GM21528 (cell line): ENCODE data around the gene TENT4A.
A peak's percentile ranks its signal among the peaks of the same experiment; 100 is the strongest.
"Not testable (repeated sequence)": the region's sequence is repeated elsewhere in the genome, so short reads cannot be mapped to it uniquely, and the experiment has no call there.

ENCODE experiments used
- ATAC-seq: cut with Tn5 transposase; IDR thresholded peaks from one replicate; pipeline ENCODE4 v1.9.1; 2021; ENCODE audit warnings: mild to moderate bottlenecking, moderate library complexity; ENCODE audit not compliant: unreplicated experiment, low FRiP score

TENT4A gene

GRCh38 chr5:6766604-6767093 lies 53.4 kb downstream of the TENT4A start:
- ATAC-seq = no peak

DNA sequence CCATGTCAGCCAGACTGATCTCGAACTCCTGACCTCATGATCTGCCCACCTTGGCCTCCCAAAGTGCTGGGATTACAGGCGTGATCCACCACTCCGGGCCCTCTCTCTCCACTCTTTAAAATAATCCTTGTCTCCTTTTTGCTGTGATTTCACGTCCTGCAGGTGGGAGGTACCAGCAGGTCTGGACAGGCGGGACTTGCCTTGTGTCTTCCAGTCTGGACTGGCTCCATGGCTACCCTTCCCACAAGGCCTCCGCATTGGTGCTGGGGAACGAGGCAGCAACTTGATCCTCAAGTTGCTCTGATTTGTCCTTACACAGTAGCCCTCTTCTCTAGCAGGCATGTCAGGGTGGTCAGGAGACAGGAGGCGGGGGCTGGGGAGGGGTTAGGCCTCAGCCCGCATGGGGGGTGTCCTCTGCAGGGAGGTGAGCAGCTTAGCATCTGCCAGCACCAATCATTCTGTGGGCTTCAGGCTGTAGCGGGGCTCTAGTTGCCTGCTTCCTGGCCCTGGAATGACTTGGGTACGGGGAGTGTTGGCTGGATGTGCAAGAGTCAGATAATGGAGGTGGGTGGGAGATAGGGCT lies 54.3 kb downstream of the TENT4A start:
- no peak for ATAC-seq

DNA sequence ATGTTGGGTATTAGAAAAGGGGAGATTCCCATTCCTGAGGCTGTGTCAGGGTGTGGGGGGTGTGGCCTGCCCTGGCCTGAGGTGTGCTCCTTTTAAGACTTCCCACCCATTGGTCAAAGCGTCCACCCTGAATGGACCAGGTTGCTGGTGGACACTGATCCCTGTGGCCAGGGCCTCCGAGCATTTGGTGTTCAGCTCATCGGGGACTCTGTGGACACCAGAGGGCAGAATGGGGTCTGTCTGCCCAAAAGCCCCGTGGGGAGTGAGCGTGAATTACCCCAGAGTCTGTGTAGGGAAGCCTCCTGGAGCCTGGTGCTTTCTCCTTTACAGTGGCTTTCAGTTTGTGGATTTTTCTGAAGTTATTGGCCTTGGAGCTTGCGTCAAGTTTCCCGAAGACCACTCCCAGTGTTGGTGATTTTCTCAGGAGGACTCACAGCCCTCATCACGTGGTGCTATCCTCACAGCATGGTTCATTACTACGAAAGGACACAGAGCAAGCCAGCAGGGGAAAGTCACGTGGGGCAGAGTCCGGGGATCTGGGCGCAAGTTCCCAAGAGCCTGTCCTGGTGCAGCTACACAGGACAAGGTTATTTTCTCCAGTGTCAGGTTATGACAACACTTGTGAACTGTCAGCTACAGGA lies 55.5 kb downstream of the TENT4A start:
- ATAC-seq = no peak

DNA sequence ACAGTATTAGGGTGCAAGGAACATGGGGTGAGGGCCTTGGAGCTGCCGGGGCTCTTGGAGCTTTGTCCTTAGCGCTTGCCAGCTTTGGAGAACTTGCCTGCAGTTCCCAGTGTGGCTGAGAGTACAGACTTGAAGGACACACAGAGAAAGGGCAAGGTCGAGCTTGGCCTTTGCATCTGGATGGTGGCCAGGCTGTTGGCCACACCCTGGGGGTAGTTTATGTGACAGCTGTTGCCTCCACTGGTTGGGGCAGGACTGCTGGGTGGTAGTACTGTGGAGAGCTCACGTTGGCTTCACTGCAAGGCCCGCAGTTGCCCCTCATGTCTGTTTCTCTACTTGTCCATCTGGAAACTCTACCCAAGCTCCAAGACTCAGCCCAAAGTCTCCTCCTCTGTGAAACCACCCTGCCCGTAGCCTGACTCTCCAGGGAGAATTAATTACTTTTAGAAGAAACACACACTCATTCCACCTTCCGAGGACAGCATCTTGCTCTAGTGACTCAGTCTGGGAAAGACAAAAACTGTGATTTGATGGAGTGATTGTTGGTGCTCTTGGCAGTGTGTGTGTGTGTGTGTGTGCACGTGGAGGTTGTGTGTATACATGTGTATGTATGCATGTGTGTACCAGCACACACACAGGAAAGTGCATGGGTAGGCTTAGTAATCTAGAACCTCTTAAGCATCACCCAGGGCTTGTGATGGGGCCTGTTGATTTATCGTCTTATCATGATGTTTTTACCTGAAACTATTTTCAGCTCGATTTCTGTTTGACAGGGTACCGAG lies 57.8 kb downstream of the TENT4A start:
- ATAC-seq = no peak

- ATAC-seq = no peak
Observed at GRCh38 chr5:6772886-6773285, 59.7 kb downstream of the TENT4A start.

DNA sequence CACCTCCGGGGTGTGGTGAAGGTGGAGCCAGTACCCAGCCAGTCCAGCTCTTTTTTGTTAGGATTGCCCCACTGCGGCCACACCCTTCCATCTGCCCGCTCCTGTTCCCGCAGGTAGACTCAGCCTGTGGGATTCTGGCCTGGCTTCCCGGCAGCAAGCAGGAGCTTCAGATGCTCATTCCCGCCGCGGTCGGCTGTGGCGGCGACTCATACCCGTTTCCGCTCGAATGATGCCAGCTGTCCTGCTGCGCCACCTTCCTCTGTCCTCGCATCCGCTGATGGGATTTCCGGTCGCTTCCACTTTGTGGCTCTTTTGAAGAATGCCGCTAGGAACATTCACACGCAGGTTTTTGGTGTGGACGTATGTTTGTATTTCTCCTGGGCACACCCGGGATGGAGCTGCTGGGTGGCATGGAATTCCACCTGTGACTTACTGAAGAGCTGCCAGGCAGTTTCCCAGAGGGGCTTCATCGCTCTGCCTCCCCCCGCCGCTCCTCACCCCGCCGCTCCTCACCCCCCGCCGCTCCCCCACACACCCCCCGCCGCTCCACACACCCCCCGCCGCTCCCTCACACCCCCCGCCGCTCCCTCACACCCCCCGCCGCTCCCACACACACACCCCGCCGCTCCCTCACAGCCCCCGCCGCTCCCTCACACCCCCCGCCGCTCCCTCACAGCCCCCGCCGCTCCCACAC lies 60.3 kb downstream of the TENT4A start:
- ATAC-seq = no peak

GRCh38 chr5:6774207-6774606 lies 61.0 kb downstream of the TENT4A start:
- ATAC-seq = not testable (repeated sequence)

- no peak for ATAC-seq
Observed at GRCh38 chr5:6774721-6775204, 61.5 kb downstream of the TENT4A start.

DNA sequence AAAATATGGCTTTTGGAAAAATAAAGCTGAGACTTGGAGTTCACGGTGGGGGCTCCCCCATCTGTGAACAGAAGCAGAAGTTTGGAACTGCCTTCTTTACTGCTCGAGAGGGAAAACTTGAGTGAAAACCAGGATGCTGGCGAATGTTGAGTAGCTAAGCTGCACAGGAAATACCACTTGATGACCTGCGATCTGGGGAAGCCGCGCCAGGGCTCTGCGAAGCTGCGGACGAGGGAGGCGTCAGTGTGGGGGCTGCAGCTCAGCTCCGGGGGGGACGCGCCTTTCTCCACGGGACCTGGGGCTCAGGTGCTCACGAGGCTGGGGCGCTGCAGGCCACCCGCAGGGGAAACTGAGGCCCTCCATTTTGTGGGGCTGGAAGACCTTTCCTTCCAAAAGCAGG lies 62.3 kb downstream of the TENT4A start:
- no peak for ATAC-seq

DNA sequence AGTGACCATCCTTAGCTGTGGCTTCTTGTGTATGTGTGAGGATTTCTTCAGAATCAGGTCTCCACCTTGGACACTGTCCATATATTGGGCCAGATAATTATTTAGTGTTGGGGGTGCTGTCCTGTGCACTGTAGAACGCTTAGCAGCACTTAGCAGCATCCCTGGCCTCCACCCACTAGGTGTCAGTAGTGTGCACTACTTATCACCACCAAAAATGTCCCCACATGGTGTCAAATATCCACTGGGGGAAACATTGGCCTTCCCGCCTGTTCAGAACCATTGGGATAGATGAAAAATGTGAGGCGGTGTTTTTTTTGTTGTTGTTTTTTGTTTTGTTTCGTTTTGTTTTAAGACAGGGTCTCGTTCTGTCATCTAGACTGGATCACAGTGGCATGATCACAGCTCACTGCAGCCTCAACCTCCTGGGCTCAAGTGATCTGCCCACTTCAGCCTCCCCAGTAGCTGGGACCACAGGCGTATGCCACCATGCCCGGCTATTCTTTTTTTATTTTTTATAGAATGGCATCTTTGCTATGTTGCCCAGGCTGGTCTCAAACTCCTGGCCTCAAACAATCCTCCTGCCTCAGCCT lies 67.7 kb downstream of the TENT4A start:
- ATAC-seq = peak; percentile 67

DNA sequence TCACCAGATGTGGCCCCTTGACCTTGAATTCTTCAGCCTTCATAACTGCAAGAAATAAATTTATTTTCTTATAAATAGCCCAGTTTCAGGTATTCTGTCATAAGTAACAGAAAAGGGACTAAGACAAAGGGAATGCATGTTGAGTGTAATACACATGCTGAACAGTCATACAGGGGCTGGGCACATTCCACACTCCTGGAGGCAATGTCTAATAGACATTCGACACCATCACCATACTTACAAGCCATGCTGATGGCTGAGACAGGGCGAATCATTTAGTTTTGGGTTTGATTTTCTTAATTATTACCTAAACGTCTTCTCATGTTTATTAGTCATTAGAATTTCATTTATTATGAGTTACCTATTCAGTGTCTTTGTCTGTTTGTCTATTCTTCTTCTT lies 68.5 kb downstream of the TENT4A start:
- no peak for ATAC-seq

DNA sequence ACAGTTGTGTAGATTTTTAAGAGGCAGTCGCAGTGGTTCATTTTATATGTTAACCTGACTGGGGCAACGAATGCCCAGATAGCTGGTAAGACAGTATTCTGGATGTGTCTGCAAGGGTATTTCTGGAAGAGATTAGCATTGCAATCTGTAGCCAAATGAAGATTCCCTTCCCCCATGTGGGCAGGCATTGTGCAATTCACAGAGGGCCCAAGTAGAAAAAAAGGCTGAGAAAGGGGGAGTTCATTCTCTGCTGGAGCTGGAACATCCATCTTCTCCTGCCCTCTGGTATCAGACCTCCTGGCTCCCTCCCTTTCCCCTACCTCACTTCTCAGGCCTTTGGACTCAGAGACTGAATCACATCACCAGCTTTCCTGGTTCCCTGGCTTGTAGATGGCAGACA lies 70.6 kb downstream of the TENT4A start:
- no peak for ATAC-seq

GRCh38 chr5:6784481-6784880 lies 71.2 kb downstream of the TENT4A start:
- ATAC-seq = no peak

- no peak for ATAC-seq
Observed at GRCh38 chr5:6785161-6785860, 72.1 kb downstream of the TENT4A start.

DNA sequence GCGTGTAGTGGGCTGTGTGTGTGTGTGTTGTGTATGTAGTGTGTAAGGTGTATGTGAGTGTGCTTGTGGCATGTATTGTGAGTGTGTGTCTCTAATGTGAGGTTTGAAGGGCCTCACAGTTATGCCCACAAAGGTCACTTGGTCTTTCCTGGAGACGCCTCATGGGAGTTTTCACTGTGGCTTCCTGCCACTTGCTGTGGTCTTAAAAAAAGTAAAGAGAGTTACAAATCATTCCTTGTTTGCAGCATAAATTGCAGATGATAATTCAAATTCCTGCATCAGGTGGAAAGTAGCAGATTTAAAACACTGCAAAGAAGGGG lies 72.6 kb downstream of the TENT4A start:
- ATAC-seq = no peak

DNA sequence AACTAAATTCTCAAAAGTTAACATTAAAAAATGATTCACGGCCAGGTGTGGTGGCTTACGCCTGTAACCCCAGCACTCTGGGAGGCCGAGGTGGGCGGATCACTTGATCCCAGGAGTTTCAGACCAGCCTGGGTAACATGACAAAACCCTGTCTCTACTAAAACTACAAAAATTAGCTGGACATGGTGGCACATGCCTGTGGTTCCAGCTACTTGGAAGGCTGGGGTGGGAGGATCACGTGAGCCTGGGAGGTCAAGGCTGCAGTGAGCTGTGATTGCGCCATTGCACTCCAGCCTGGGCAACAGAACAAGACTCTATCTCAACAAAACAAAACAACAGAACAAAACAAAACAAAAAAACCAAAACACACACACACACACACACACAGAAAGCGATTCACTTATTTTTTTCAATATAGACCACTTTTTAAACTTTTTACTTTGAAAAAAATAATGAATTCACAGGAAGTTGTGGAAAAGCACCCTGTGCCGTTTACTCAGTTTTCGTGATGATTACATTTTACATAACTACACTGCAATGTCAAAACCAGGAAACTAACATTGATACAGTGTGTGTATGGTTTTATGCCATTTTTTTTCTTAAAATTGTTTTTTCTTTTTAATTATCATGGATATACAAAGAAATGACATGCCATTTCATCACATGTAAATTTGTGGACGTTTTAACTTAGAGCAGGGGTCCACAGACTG lies 73.7 kb downstream of the TENT4A start:
- ATAC-seq = no peak

DNA sequence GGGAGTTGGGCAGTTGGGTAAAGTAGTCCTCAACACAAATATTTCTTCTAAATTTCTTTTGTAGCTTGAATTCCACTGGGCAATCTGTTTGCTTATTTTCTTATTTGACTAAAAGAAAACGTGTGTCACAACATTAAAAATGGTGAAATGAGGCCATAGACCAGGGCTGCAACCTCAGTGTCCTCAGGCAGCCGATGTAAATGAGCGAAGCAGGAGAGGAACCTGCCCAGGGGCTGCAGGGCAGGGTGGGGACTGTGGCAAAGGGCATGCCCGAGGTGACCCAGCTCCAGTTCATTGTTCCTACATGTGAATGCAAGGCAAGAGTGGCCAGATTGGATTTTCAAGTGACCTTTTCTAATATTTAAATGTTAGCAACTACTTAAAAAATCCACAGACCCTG lies 74.7 kb downstream of the TENT4A start:
- ATAC-seq = no peak

GRCh38 chr5:6788439-6788838 lies 75.2 kb downstream of the TENT4A start:
- no peak for ATAC-seq

GRCh38 chr5:6788956-6789649 lies 75.9 kb downstream of the TENT4A start:
- no peak for ATAC-seq
